ENCODE data around the gene PRDX4. TPM values are rescaled to one million over a fixed set of nuclear protein-coding genes. Genes with fewer than 3 reads are reported as not detected.

PRDX4 gene
- total RNA-seq, 2 experiments from 2014 or later = 46.0 to 88.0 TPM

DNA sequence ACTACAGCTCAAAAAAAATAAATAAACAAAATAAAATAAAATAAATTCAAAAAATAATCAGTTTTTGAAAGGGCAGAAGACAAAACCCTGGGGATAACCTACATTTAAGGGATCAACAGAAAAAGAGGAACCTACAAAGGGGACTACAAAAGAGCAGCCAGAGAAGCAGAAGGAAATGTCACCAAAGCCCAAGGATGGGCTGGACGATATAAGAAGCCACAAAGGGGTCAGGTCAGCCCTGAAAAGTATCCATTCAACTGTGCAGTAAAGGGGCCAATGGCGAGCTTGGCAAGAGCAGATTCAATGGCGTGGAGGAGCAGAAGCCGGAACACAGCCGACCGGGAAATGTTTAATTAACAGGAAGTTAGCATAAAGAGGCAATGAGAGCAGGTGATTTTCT is 58.9 kb downstream of the PRDX4 start:
- H3K9me3 ChIP-seq (ENCODE audit: low read length) = no peaks in the 10 kb centered on the region
- H3K9me2 ChIP-seq (ENCODE audit: insufficient read depth, low read length) = no peaks in the 10 kb centered on the region
- no peak overlapping the region for H2AFZ ChIP-seq (ENCODE audit: low read length)
- no peak for TF ChIP-seq CTCF (conservative IDR thresholded peaks at IDR 0.05; ENCODE audit: low read length)
- TF ChIP-seq EZH2phosphoT487 (IDR thresholded peaks at IDR 0.05; ENCODE audit: borderline replicate concordance, low read depth, low read length) = no peak
- H3K79me2 ChIP-seq (ENCODE audit: insufficient read depth, low read depth, low read length) = no peaks in the 10 kb centered on the region
- BruUV-seq (replicated peaks) = no TSS peak
- no peak overlapping the region for H3K4me2 ChIP-seq (ENCODE audit: low read length)
- no peak overlapping the region for H3K27ac ChIP-seq (ENCODE audit: low read depth, low read length, poor library complexity, severe bottlenecking)
- no peak for DNase-seq (ENCODE audit: low spot score)
- no peaks in the 10 kb centered on the region for H3K36me3 ChIP-seq (ENCODE audit: insufficient read depth, low read length)
- intact Hi-C loops (cut with micrococcal nuclease; ENCODE audit: unreplicated experiment) = no loop called here
- CTCF ChIA-PET (ENCODE audit: unreplicated experiment) = no interaction called here
- H4K20me1 ChIP-seq (ENCODE audit: insufficient read depth, low read length) = no peaks in the 10 kb centered on the region
- POLR2A ChIA-PET = interaction anchor here (0.7 kb wide), 2 partner anchors 14 to 227 kb away, joined by 3 to 5 read pairs; no protein-coding TSS in a partner anchor
- H3K4me1 ChIP-seq (ENCODE audit: insufficient read depth, low read length, poor library complexity, severe bottlenecking) = no peaks in the 10 kb centered on the region
- H3K4me3 ChIP-seq (ENCODE audit: low read depth, low read length, poor library complexity, severe bottlenecking) = no peak overlapping the region

DNA sequence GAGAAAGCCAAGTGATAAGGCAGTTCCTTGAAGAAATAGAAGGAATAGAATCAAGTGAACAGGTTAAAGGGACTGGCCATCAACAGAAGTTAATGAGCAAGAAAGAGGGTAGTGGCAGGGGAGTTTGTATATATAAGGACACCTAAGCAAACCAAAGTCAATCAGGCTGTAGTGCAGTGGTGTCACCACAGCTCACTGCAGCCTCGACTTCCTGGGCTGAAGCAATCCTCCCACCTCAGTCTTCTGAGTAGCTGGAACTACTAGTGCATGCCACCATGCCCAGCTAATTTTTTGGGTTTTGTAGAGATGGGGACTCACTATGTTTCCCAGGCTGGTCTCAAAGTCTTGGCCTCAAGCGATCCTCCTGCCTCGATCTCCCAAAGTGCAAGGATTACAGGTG is 59.9 kb downstream of the PRDX4 start:
- Histone ChIP-seq H3K27ac (ENCODE audit: low read depth, low read length, poor library complexity, severe bottlenecking) (no peak overlapping the region), H2AFZ (ENCODE audit: low read length) (no peak overlapping the region), H3K36me3 (ENCODE audit: insufficient read depth, low read length) (no peaks in the 10 kb centered on the region), H3K79me2 (ENCODE audit: insufficient read depth, low read depth, low read length) (no peaks in the 10 kb centered on the region), H3K9me2 (ENCODE audit: insufficient read depth, low read length) (no peaks in the 10 kb centered on the region), H3K4me2 (ENCODE audit: low read length) (no peak overlapping the region), H4K20me1 (ENCODE audit: insufficient read depth, low read length) (no peaks in the 10 kb centered on the region), H3K4me3 (ENCODE audit: low read depth, low read length, poor library complexity, severe bottlenecking) (no peak overlapping the region), H3K4me1 (ENCODE audit: insufficient read depth, low read length, poor library complexity, severe bottlenecking) (no peaks in the 10 kb centered on the region), H3K9me3 (ENCODE audit: low read length) (no peaks in the 10 kb centered on the region)
- TF ChIP-seq EZH2phosphoT487 (IDR thresholded peaks at IDR 0.05; ENCODE audit: borderline replicate concordance, low read depth, low read length) (no peak), CTCF (conservative IDR thresholded peaks at IDR 0.05; ENCODE audit: low read length) (no peak)
- POLR2A ChIA-PET = interaction anchor here (0.6 kb wide), 1 partner anchor 1087 kb away, joined by 4 read pairs; no protein-coding TSS in a partner anchor
- DNase-seq (ENCODE audit: low spot score) = no peak
- intact Hi-C loops (cut with micrococcal nuclease; ENCODE audit: unreplicated experiment) = no loop called here
- CTCF ChIA-PET (ENCODE audit: unreplicated experiment) = no interaction called here
- BruUV-seq (replicated peaks) = no TSS peak

DNA sequence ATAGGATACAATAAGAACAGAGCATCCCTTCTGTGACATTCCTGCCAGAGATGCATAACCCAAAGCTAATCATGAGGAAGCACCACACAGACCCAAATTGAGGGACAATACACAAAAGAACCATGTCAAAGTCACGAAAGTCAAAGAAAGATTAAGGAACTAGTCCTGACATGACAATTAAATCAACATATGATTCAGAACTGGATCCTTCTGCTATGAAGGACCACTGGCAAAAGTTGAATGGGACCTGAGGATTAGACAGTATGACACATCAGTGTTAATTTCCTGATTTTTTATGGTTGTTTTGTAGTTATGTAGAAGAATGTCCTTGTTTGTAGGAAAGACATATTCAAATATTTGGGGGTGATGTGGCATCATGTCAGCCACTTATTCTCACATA is 61.9 kb downstream of the PRDX4 start:
- no peak overlapping the region for H3K4me2 ChIP-seq (ENCODE audit: low read length)
- no peak overlapping the region for H3K27ac ChIP-seq (ENCODE audit: low read depth, low read length, poor library complexity, severe bottlenecking)
- DNase-seq (ENCODE audit: low spot score) = no peak
- no peaks in the 10 kb centered on the region for H4K20me1 ChIP-seq (ENCODE audit: insufficient read depth, low read length)
- no peaks in the 10 kb centered on the region for H3K9me2 ChIP-seq (ENCODE audit: insufficient read depth, low read length)
- no peaks in the 10 kb centered on the region for H3K36me3 ChIP-seq (ENCODE audit: insufficient read depth, low read length)
- H3K4me3 ChIP-seq (ENCODE audit: low read depth, low read length, poor library complexity, severe bottlenecking) = no peak overlapping the region
- ChIA-PET POLR2A (no interaction called here), CTCF (ENCODE audit: unreplicated experiment) (no interaction called here)
- H3K79me2 ChIP-seq (ENCODE audit: insufficient read depth, low read depth, low read length) = no peaks in the 10 kb centered on the region
- TF ChIP-seq EZH2phosphoT487 (IDR thresholded peaks at IDR 0.05; ENCODE audit: borderline replicate concordance, low read depth, low read length) (no peak), CTCF (conservative IDR thresholded peaks at IDR 0.05; ENCODE audit: low read length) (no peak)
- BruUV-seq (replicated peaks) = no TSS peak
- H2AFZ ChIP-seq (ENCODE audit: low read length) = no peak overlapping the region
- no peaks in the 10 kb centered on the region for H3K4me1 ChIP-seq (ENCODE audit: insufficient read depth, low read length, poor library complexity, severe bottlenecking)
- no peaks in the 10 kb centered on the region for H3K9me3 ChIP-seq (ENCODE audit: low read length)
- intact Hi-C loops (cut with micrococcal nuclease; ENCODE audit: unreplicated experiment) = no loop called here
